Liver (tissue), 9 donors: ENCODE results near the gene NPC1L1. TPM values are rescaled to one million over a fixed set of nuclear protein-coding genes. Genes with fewer than 3 reads are reported as not detected.

Experiments used
- DNase-seq: peaks from one replicate; pipeline ENCODE4 v3.0.0-alpha.2; 2017; ENCODE audit warnings: low spot score
- H3K27ac ChIP-seq, 2 donors: one replicate each; pipeline ENCODE4 v1.7.0; 2013; ENCODE audit warnings: inconsistent platforms in 2 of 2, low read length in 2 of 2, control low read depth in 1 of 2, low read depth in 1 of 2, mild to moderate bottlenecking in 1 of 2
- H3K27me3 ChIP-seq, 4 donors: one replicate each; pipeline versions ENCODE4 v1.6.1 to v1.7.0; 2013; ENCODE audit warnings: low read length in 3 of 4, inconsistent platforms in 1 of 4, mild to moderate bottlenecking in 1 of 4, moderate library complexity in 1 of 4; ENCODE audit not compliant: control insufficient read depth in 4 of 4, insufficient read depth in 4 of 4
- H3K36me3 ChIP-seq, 4 donors: one replicate each; pipeline versions ENCODE4 v1.6.1 to v1.7.0; 2013; ENCODE audit warnings: low read length in 3 of 4, mild to moderate bottlenecking in 3 of 4, low read depth in 1 of 4, moderate library complexity in 1 of 4; ENCODE audit not compliant: control insufficient read depth in 4 of 4, insufficient read depth in 3 of 4
- H3K4me1 ChIP-seq, 4 donors: one replicate each; pipeline versions ENCODE4 v1.6.1 to v1.7.0; 2013; ENCODE audit warnings: low read length in 3 of 4, mild to moderate bottlenecking in 3 of 4, moderate library complexity in 1 of 4; ENCODE audit not compliant: control insufficient read depth in 4 of 4, insufficient read depth in 4 of 4
- H3K4me3 ChIP-seq, 3 donors: one replicate each; pipeline versions ENCODE4 v1.6.1 to v1.7.0; 2013; ENCODE audit warnings: low read length in 3 of 3, control low read depth in 1 of 3, low read depth in 1 of 3, mild to moderate bottlenecking in 1 of 3
- H3K9ac ChIP-seq, 2 donors: one replicate each; pipeline ENCODE4 v1.7.0; 2013; ENCODE audit warnings: low read length in 2 of 2, mild to moderate bottlenecking in 2 of 2, moderate library complexity in 2 of 2, control low read depth in 1 of 2, low read depth in 1 of 2
- H3K9me3 ChIP-seq, 4 donors: one replicate each; pipeline versions ENCODE4 v1.6.1 to v1.7.0; 2013; ENCODE audit warnings: low read length in 3 of 4; ENCODE audit not compliant: control insufficient read depth in 4 of 4
- HNF4A ChIP-seq, 2 donors: conservative IDR thresholded peaks; 2 replicates each; pipeline ENCODE4 v1.6.1; 2016; ENCODE audit warnings: antibody characterized with exemption in 2 of 2, mild to moderate bottlenecking in 2 of 2
- JUND ChIP-seq, 2 donors: IDR thresholded peaks; 2 replicates each; pipeline ENCODE4 v1.6.1; 2016; ENCODE audit warnings: antibody characterized with exemption in 2 of 2
- MAX ChIP-seq: IDR thresholded peaks from 2 replicates; pipeline ENCODE4 v1.6.1; 2016; ENCODE audit warnings: antibody characterized with exemption
- RAD21 ChIP-seq, 2 donors: IDR thresholded peaks; 2 replicates each; pipeline ENCODE4 v1.6.1; 2016; ENCODE audit warnings: antibody characterized with exemption in 2 of 2, mild to moderate bottlenecking in 2 of 2
- REST ChIP-seq: IDR thresholded peaks from 2 replicates; pipeline ENCODE4 v1.6.1; 2016; ENCODE audit warnings: antibody characterized with exemption, mild to moderate bottlenecking
- RXRA ChIP-seq, 2 donors: IDR thresholded peaks; 2 replicates each; pipeline ENCODE4 v1.6.1; 2017 to 2018; ENCODE audit warnings: antibody characterized with exemption in 2 of 2, mild to moderate bottlenecking in 1 of 2
- YY1 ChIP-seq: IDR thresholded peaks from 2 replicates; pipeline ENCODE4 v1.6.1; 2016; ENCODE audit warnings: antibody characterized with exemption, mild to moderate bottlenecking
- WGBS: extraction: QIAGEN DNeasy Blood & Tissue Kit; methylation state at CpG from one replicate; pipeline ENCODE4 v1.1.7; 2013; 5-methylcytosine and 5-hydroxymethylcytosine counted together
- polyA plus RNA-seq, 2 donors: library from polyadenylated mRNA; stranded (reverse) in 1 of 2; unstranded in 1 of 2; fragments of 200-250 nt in 1 of 2; fragments of >200 nt in 1 of 2; fragmentation: Nextera tagmentation in 1 of 2; extraction: Ambion mirVana in 1 of 2; gene quantifications; one replicate each; pipeline versions ENCODE4 v1.2.1 to v1.2.3, GENCODE V29; 2013 to 2015
- total RNA-seq, 2 donors: library from RNA; depleted of rRNA; stranded (reverse); fragments of >200 nt; gene quantifications; one replicate each; pipeline ENCODE4 v1.2.3, GENCODE V29; 2014
- TF ChIP-seq, protein P1 (sequence below): fragments of 150-350 bp; IDR thresholded peaks from 2 replicates; pipeline ENCODE4 v1.5.1; 2017; ENCODE audit warnings: improper control_type of control experiment, low read depth, low read length; ENCODE audit not compliant: missing input control
- donor health status: healthy.
- donor health status: healthy.
- donor health status: healthy.
- donor health status: healthy.
- donor health status: healthy.

The NPC1L1 gene
- total and polyA plus RNA-seq, 4 donors: 7.2 to 22.1 (median 15.3) TPM

GRCh38 chr7:44565795-44566559 is 24.8 kb upstream of the NPC1L1 start:
- no peak overlapping the region for H3K27ac ChIP-seq
- no peaks in the 10 kb centered on the region for H3K9me3 ChIP-seq
- 83% methylated on average over 16 of the region's 16 CpGs for WGBS
- TF ChIP-seq REST (no peak), HNF4A (conservative IDR thresholded peaks at IDR 0.05) (no peak)
- H3K9ac ChIP-seq: no peak overlapping the region
- H3K4me1 ChIP-seq: peaks cover 8 to 38% (median 25%) of the 10 kb centered on the region in 4 donors
- H3K36me3 ChIP-seq: peaks cover 23 to 49% (median 43%) of the 10 kb centered on the region in 4 donors
- DNase-seq: no peak
- H3K27me3 ChIP-seq: no peaks in the 10 kb centered on the region
- no peak overlapping the region for H3K4me3 ChIP-seq

DNA sequence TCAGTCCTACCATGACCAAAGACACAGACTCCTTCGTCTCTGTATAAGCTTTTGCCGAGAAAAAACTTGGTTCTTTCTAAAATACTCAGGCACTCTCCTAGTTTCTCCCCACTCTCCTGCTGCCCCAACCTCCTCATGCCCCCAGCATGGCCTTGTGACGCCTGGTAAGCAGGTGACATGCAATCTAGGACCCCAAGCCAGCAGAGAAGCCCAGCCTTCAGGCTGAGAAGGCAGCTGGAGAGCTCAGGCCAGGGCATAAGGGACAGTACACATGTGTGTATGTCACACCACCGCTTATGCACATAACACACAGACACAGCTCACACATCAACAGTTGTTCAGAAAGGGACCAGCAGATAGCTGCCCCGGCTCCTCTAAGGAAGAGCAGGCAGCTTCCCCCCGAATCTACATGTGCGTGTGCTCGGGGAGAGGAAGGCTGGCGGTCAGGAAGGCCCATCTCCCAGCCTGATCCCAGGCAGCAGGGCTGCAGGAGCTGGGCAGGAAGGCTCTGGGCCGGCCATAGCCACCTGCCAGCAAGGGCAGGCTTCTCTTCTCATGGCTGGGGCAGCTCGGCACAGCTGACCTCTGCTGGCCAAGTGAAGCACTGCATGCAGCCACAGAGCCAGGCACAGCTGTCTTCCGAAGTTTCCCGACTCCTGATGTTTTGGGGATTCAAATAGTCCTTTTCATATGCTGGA is 24.1 kb upstream of the NPC1L1 start:
- DNase-seq: peak; percentile 81
- 54% methylated on average over 13 of the region's 13 CpGs for whole genome bisulfite sequencing
- H3K9ac ChIP-seq: no peak overlapping the region
- no peak overlapping the region for H3K4me3 ChIP-seq
- H3K9me3 ChIP-seq: no peaks in the 10 kb centered on the region
- no peaks in the 10 kb centered on the region for H3K27me3 ChIP-seq
- TF ChIP-seq YY1 (peak; percentile 20), RXRA (IDR thresholded peaks at IDR 0.05) (no peak), MAX (peak; percentile 45), JUND (IDR thresholded peaks at IDR 0.05) (no peak), RAD21 (IDR thresholded peaks at IDR 0.05) (peak; percentile 92 to 94), REST (no peak)
- TF ChIP-seq, protein P1, sequence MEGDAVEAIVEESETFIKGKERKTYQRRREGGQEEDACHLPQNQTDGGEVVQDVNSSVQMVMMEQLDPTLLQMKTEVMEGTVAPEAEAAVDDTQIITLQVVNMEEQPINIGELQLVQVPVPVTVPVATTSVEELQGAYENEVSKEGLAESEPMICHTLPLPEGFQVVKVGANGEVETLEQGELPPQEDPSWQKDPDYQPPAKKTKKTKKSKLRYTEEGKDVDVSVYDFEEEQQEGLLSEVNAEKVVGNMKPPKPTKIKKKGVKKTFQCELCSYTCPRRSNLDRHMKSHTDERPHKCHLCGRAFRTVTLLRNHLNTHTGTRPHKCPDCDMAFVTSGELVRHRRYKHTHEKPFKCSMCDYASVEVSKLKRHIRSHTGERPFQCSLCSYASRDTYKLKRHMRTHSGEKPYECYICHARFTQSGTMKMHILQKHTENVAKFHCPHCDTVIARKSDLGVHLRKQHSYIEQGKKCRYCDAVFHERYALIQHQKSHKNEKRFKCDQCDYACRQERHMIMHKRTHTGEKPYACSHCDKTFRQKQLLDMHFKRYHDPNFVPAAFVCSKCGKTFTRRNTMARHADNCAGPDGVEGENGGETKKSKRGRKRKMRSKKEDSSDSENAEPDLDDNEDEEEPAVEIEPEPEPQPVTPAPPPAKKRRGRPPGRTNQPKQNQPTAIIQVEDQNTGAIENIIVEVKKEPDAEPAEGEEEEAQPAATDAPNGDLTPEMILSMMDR: peak; percentile 99
- H3K27ac ChIP-seq: no peak overlapping the region
- H3K36me3 ChIP-seq: peaks cover 18 to 43% (median 38%) of the 10 kb centered on the region in 4 donors
- peaks cover 8 to 35% (median 25%) of the 10 kb centered on the region in 4 donors for H3K4me1 ChIP-seq
